C4-2B (cell line): Measurements from ENCODE around the gene PRELID1.

ENCODE experiments used
- H3K27ac ChIP-seq: fragments of 450-650 bp; 2 replicates; pipeline ENCODE4 v1.5.1; 2017
- ZFX ChIP-seq: fragments of 450-650 bp; IDR thresholded peaks from 2 replicates; pipeline ENCODE4 v1.6.1; 2017
- TF ChIP-seq, protein P1 (sequence below): fragments of 450-650 bp; conservative IDR thresholded peaks from 2 replicates; pipeline ENCODE4 v1.5.1; 2017; ENCODE audit warnings: mild to moderate bottlenecking

Gene PRELID1

DNA sequence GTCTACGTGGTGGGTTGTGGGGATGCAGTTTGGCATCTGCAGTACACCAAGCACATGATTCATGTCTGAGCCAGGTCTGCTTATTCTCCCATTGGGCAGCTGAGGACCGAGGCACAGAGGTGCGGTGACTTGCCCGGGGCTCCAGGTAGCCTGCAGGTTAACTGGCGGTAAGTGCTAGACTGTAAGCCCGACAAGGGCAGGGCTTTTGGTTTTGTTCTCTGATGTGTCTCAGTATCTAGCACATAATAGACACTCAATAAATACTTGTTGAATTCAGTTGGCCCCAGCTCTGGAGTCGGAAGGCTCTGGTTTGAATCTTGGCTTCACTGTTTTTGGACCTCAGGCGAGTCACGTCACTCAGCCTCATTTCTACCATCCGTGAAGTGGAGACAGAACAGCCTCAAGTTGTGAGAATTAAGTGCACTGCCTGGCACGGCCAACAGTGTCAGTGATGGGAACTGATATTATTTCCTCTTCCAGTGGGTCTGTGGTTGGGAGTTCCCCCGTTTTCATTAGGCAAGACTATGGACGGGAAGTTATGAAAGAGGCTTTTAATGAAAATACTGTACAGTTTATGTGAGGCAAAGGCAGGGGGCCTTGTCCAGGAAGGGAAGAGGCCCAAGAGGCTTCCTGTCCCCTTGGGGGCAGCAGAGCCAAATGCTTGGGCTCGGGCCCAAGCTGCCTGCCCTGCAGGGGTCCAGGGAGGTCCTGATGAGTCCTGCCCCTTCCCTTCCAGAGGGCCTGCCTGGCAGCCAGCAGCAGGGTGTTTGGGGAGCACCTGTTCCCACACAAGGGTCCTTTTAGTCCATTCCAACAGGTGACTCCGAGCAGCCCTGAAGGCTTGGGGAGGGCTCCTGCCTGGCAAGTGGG is 3.3 kb downstream of the PRELID1 start:
- TF ChIP-seq ZFX, result no peak
- TF ChIP-seq, protein P1, sequence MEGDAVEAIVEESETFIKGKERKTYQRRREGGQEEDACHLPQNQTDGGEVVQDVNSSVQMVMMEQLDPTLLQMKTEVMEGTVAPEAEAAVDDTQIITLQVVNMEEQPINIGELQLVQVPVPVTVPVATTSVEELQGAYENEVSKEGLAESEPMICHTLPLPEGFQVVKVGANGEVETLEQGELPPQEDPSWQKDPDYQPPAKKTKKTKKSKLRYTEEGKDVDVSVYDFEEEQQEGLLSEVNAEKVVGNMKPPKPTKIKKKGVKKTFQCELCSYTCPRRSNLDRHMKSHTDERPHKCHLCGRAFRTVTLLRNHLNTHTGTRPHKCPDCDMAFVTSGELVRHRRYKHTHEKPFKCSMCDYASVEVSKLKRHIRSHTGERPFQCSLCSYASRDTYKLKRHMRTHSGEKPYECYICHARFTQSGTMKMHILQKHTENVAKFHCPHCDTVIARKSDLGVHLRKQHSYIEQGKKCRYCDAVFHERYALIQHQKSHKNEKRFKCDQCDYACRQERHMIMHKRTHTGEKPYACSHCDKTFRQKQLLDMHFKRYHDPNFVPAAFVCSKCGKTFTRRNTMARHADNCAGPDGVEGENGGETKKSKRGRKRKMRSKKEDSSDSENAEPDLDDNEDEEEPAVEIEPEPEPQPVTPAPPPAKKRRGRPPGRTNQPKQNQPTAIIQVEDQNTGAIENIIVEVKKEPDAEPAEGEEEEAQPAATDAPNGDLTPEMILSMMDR, result no peak
- no peak overlapping the region for H3K27ac ChIP-seq

DNA sequence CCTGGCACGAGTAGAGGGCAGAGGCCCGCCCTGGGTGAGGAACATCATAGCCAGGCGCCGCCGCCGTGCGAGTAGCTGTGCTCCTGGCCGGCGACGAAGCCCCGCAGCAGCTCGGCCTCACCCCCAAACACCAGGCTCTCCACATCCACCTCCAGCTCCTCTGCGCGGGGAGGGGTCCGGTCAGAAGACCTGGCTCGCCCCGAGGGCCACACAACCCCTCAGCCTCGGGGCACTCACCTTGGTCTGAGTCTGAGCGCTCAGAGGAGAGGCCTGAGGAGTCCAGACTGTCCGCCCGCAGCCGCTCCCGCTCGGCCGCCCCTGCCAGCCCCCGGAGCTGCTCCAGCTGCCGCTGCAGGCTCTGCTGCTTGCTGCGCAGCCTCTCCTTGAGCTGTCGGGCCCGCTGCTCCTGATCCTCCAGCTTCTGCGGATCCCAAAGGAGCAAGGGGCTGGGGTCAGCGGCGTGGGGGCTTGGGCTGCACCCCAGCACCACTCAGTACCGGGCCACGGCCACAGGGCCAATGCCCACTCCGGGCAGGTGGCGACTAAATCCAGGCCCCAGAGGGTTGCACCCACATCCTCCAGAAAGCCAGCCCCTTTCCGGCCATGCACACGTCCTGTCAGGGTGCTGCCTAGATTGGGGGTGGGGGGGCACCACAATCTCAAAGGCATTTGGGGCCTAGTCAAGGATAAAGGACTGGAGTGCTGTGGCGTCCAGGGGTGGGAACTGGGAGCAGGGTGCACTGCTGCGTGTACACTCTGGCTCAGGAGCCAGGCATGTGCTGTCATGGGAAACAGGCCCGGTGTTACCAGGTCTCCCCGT is 4.2 kb downstream of the PRELID1 start:
- no peak for TF ChIP-seq ZFX
- TF ChIP-seq, protein P1, result no peak
- no peak overlapping the region for H3K27ac ChIP-seq

DNA sequence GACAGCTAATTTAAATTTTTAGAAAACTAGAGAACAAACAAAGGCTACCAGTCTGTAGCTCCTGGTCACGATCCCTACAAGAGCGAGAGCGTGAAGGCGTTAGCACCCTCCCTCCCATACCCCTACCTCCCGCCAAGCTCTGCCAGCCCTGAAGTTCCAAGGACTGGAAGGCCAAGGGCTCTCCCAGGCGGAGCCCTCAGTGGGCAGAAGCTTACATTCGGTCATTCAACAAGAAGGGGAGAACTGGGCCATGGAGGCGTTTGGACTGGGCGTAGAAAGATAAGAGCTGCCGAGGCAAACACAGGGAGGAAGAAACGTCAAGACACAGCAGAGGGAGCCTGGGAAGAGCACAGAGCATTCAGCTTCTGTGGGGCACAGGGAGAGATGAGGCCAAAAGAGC is 5.1 kb downstream of the PRELID1 start:
- H3K27ac ChIP-seq, result peak overlapping the region; percentile 87; the same call in 1 of the 2 replicates
- TF ChIP-seq, protein P1, result no peak
- no peak for TF ChIP-seq ZFX

DNA sequence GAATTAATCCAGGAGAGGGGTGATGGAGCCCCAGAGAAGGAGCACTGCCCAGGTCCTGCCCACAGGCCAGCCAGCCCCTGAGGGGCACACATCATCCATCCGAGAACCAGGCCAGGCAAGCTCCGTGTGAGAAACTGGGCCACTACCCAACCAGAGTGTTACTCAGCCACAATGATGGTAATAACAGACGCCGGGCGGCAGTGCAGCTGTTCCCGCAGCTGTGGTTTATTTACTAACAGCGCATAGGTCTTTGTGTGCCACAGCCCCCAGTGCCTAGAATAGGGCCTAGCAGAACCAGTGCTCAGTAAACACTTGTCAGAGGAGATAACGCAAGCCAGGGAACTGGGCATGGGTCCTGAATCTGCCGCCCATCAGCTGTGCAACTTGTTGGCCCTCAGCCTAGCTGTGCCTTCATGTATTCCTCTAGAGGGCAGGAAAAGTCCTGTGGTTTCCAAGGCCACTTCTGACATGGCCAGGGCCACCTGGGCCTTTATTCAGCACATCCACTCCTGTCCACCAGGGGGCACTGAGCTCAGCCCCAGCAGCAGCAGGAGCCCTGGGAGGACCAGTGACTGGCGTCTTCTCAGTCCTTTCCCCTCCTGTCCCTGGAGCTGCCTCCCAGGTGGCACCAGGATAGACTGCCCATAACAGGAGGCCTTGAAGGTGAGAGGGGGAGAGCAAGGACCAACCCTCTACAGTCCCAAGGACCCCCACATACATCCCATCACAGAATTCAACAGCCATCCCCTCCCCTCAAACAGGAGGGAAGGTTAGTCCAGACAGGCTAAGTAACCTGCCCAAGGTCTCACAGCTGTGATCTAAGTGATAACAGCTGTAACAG is 6.0 kb downstream of the PRELID1 start:
- peak overlapping the region; percentile 87 for H3K27ac ChIP-seq
- TF ChIP-seq, protein P1, result peak; percentile 100
- no peak; the same call in 1 of the 2 replicates for TF ChIP-seq ZFX

DNA sequence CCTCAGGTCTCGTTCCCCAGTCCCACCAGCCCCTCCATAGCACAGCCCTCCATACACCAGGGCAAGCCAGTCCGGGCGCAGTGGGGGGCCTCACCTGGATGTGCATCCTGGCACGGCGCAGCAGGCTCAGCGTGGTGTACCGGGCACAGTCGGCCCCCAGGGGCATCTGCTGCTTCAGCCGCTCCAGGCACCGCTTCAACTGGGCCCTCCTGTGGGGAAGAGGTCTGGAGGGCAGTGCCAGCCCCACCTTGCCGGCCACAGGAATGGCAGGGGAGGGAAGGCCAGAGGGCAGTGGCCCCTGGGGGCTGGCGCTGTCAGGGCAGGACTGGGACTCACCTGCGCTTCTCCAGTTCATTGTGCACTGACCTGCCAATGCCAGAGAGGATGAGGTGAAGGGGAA is 6.7 kb downstream of the PRELID1 start:
- peak overlapping the region; percentile 87 for H3K27ac ChIP-seq
- TF ChIP-seq, protein P1, result no peak
- no peak for TF ChIP-seq ZFX

DNA sequence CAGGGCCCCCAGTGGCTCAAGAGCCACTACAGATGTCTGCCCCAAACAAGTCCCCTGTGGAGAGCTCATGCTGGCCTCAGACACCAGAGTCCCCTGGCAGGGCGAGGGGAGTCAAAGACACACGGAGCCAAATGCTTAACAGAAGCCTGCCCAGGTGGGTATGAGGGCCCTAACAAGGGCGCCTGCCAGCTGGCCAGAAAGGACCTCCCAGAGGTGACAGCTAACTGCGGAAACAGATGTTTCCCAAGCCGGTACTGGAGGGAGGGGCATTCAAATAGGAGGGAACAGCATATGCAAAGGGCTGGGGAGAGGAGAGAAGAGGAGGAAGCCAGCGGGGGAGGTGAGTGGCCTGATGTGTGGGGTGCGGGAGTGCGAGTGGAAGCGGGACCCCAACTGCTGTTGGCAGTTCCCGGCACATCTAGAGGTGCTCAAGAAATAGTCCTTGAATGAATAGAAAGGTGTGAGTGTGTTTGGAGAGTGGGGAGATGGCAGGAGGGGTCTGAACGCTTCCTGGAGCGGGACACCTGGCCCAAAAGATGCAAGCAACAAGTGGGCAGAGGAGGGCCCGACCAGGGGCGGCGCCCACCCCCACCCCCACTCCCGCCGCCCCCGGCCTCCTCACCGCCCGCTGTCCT is 7.3 kb downstream of the PRELID1 start:
- H3K27ac ChIP-seq, result peak overlapping the region; percentile 87
- TF ChIP-seq, protein P1, result no peak
- no peak for TF ChIP-seq ZFX
